K562 (cell line): Measurements from ENCODE around the gene KLHL29. TPM values are rescaled to one million over a fixed set of nuclear protein-coding genes. Genes with fewer than 3 reads are reported as not detected.

Experiments
- ATF7 ChIP-seq: fragments of 450-650 bp; IDR thresholded peaks from 2 replicates; pipeline ENCODE4 v1.7.1; 2014; ENCODE audit warnings: mild to moderate bottlenecking, moderate library complexity
- SAP30 ChIP-seq: fragments of 200-600 bp; sonication (generic); IDR thresholded peaks from 2 replicates; pipeline ENCODE4 v1.6.1; 2012; ENCODE audit warnings: borderline replicate concordance, low read depth, mild to moderate bottlenecking, moderate library complexity, low read length, control low read depth, inconsistent platforms; ENCODE audit not compliant: insufficient read depth, poor library complexity, severe bottlenecking
- TAL1 ChIP-seq: fragments of 450-650 bp; IDR thresholded peaks from 2 replicates; pipeline ENCODE4 v1.6.1; 2016; ENCODE audit warnings: mild to moderate bottlenecking
- ZNF512 ChIP-seq: IDR thresholded peaks from 2 replicates; pipeline ENCODE4 v1.6.1; 2016; ENCODE audit warnings: missing genetic modification characterization, missing compliant biosample characterization
- ZNF609 ChIP-seq: sonication (generic); formaldehyde crosslinking; IDR thresholded peaks from 2 replicates; pipeline ENCODE4 v1.8.1; 2023; ENCODE audit warnings: missing genetic modification reagents, mild to moderate bottlenecking, borderline replicate concordance
- polyA plus RNA-seq, 8 experiments: library from polyadenylated mRNA; depleted of rRNA in 4 of 8; stranded (reverse) in 5 of 8; unstranded in 3 of 8; fragments of >200 nt; fragmentation: Nextera tagmentation in 2 of 8; fragmentation: Illumina TruSeq in 1 of 8; extraction: Ambion mirVana in 2 of 8; extraction: Trizol in 1 of 8; gene quantifications; 2 replicates each; pipeline versions ENCODE4 v1.2.1 to v1.2.3, GENCODE V29; 2011 to 2014; ENCODE audit warnings: inconsistent platforms in 1 of 8, missing spikeins in 1 of 8
- total RNA-seq, 7 experiments: library from RNA; depleted of rRNA in 6 of 7; stranded (reverse); fragments of >200 nt in 6 of 7; fragmentation: Illumina TruSeq in 2 of 7; extraction: Trizol in 2 of 7; gene quantifications; 2 replicates each; pipeline versions ENCODE4 v1.2.1 to v1.2.3, GENCODE V29; 2011 to 2021; ENCODE audit warnings: low replicate concordance in 1 of 7

The KLHL29 gene
- total and polyA plus RNA-seq, 9 of the 15 experiments (the other 6 are each of a cell fraction or from before 2014, with no cell fraction given), result 0.03 to 0.31 (median 0.08) TPM; not detected in 1

GRCh38 chr2:23706613-23707078 is 321.7 kb downstream of the KLHL29 start (continued):
- no peak for TF ChIP-seq ZNF512
- no peak for TF ChIP-seq SAP30
- TF ChIP-seq ATF7, result no peak
- peak; percentile 38; the same call in 1 of the 2 replicates for TF ChIP-seq TAL1
- no peak for TF ChIP-seq ZNF609 (CRISPR knock-in tag)
